Lower leg skin (tissue), 3 donors: Measurements from ENCODE around the gene ADAMTS16.

Source experiments
- CTCF ChIP-seq, 3 donors: fragments of 450-650 bp; IDR thresholded peaks; one replicate each; pipeline ENCODE4 v1.5.1; 2016; ENCODE audit warnings: antibody characterized with exemption in 3 of 3, mild to moderate bottlenecking in 3 of 3, moderate library complexity in 2 of 3
- POLR2A ChIP-seq, 2 donors: fragments of 450-650 bp; IDR thresholded peaks; one replicate each; pipeline ENCODE4 v1.6.1; 2016 to 2017; ENCODE audit warnings: antibody characterized with exemption in 2 of 2, mild to moderate bottlenecking in 1 of 2, moderate library complexity in 1 of 2

DNA sequence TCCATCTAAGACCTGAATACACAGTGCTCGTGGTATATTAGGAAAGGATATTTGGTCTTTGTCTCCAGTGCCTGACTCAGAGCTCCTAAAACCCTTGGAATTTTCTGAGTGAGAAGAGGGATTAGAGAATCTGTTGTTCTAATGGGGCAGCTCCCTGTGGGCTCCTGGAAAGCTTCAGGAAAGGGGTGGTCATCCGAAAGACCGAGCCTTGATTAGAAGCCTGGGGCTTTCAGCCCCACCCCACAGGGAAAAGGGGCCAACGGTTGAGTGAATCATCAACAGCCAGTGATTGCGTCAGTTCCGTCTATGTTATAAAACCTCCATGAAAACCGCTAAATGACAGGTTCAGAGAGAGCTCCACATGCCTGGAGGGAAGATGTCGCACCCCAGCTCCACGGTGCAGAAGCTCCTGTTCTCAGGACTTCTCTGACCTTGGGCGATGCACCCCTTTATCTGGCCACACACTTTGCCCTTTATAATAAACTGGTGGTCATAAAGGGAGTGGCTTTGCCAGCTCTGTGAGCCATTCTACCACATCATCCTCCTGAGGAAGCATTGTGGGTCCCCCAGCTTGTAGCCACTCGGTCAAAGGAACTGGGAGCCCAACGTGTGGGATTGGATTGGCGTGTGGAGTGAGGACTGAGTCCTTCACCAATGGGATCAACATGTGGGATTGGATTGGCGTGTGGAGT, 211.3 kb downstream of the ADAMTS16 start:
- no peak for TF ChIP-seq CTCF (IDR thresholded peaks at IDR 0.05)
- TF ChIP-seq POLR2A (IDR thresholded peaks at IDR 0.05): no peak
